Natural killer cell (primary cell): ENCODE data around the gene DEPP1. TPM values are rescaled to one million over a fixed set of nuclear protein-coding genes. Genes with fewer than 3 reads are reported as not detected.

Experiments used
- ATAC-seq, 3 donors: fragments of 150-1000 bp in 2 of 3; fragments of 200-7000 bp in 1 of 3; cut with Tn5 transposase; 1 replicate in 1 of 3; 2 replicates in 2 of 3; pipeline ENCODE4 v1.10.0; 2021; ENCODE audit warnings: mild to moderate bottlenecking in 2 of 3, moderate library complexity in 2 of 3
- DNase-seq, 2 donors: peaks; one replicate each; pipeline versions ENCODE4 v3.0.0 to v3.0.0-alpha.2; 2013 to 2021; ENCODE audit warnings: mixed read lengths in 1 of 2
- H3K27ac ChIP-seq: one replicate; pipeline ENCODE4 v1.5.1; 2013; ENCODE audit warnings: mild to moderate bottlenecking, low read length
- H3K27me3 ChIP-seq: one replicate; pipeline ENCODE4 v1.6.1; 2013; ENCODE audit warnings: low read length; ENCODE audit not compliant: control insufficient read depth, insufficient read depth
- H3K36me3 ChIP-seq: one replicate; pipeline ENCODE4 v1.6.1; 2013; ENCODE audit warnings: low read length; ENCODE audit not compliant: control insufficient read depth, insufficient read depth
- H3K4me1 ChIP-seq: one replicate; pipeline ENCODE4 v1.6.1; 2013; ENCODE audit warnings: low read length; ENCODE audit not compliant: control insufficient read depth, insufficient read depth
- H3K4me3 ChIP-seq: one replicate; pipeline ENCODE4 v1.5.1; 2013; ENCODE audit warnings: low read length
- H3K9me3 ChIP-seq: one replicate; pipeline ENCODE4 v1.6.1; 2013; ENCODE audit warnings: low read length; ENCODE audit not compliant: control insufficient read depth, insufficient read depth
- H3K27ac Mint-ChIP-seq, 2 donors: one replicate each; pipeline ENCODE4 v1.8.0; 2022; ENCODE audit warnings: mild to moderate bottlenecking in 2 of 2, mixed read lengths in 2 of 2, moderate library complexity in 1 of 2
- H3K27me3 Mint-ChIP-seq, 2 donors: one replicate each; pipeline ENCODE4 v1.8.0; 2022; ENCODE audit warnings: low read depth in 2 of 2, mixed read lengths in 2 of 2
- H3K36me3 Mint-ChIP-seq: one replicate; pipeline ENCODE4 v1.8.0; 2022; ENCODE audit warnings: mixed read lengths
- H3K4me1 Mint-ChIP-seq, 2 donors: one replicate each; pipeline ENCODE4 v1.8.0; 2022; ENCODE audit warnings: mixed read lengths in 2 of 2
- H3K4me3 Mint-ChIP-seq: one replicate; pipeline ENCODE4 v1.8.0; 2022; ENCODE audit warnings: mild to moderate bottlenecking, moderate library complexity, mixed read lengths
- H3K9me3 Mint-ChIP-seq, 2 donors: one replicate each; pipeline ENCODE4 v1.8.0; 2022; ENCODE audit warnings: mixed read lengths in 2 of 2
- CTCF ChIP-seq: fragments of 200-600 bp; IDR thresholded peaks from one replicate; pipeline ENCODE4 v1.8.0; 2022; ENCODE audit warnings: antibody characterized with exemption
- WGBS: methylation state at CpG from one replicate; pipeline ENCODE4 v1.1.7; 2013; ENCODE audit warnings: missing lambda C conversion rate; ENCODE audit not compliant: insufficient coverage; 5-methylcytosine and 5-hydroxymethylcytosine counted together
- intact Hi-C: fragments of 100-400 bp; cut with micrococcal nuclease; formaldehyde crosslinking; loops from one replicate; pipeline ENCODE4 v1.14.2; 2022
- total RNA-seq, 4 donors: library from RNA; stranded (reverse); fragments of 120-200 nt in 1 of 4; gene quantifications; one replicate each; pipeline versions ENCODE4 v1.2.3 to v1.2.4, GENCODE V29; 2013 to 2022

Gene DEPP1
- total RNA-seq, 3 donors from 2014 or later (not counting 1 experiment from before 2014, with no cell fraction given), result not detected

DNA sequence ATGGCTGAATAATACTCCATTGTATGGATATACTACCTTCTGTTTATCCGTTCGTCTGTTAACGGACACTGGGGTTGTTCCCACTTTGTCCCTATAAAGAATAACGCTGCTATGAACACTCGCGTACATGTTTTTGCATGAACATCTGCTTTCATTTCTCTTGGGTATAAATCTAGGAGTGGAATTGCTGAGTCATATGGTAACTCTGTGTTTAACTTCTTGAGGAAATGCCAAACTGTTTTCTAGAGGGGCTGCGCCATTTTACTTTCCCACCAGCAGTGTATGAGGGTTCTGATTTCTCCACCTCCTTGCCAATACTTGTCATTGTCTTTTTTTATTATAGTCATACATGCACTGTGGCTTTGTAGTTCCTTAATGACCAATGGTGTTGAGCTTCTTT, 39.7 kb downstream of the DEPP1 start:
- H3K4me1 Mint-ChIP-seq, result peaks cover 23 to 30% of the 10 kb centered on the region in 2 donors
- Histone ChIP-seq H3K27me3 (no peaks in the 10 kb centered on the region), H3K4me1 (peaks cover 14% of the 10 kb centered on the region), H3K4me3 (no peak overlapping the region), H3K27ac (no peak overlapping the region), H3K36me3 (no peaks in the 10 kb centered on the region), H3K9me3 (no peaks in the 10 kb centered on the region)
- DNase-seq (no peak), ATAC-seq (no peak)
- H3K27me3 Mint-ChIP-seq, result peaks cover 0 to 7% of the 10 kb centered on the region in 2 donors
- no peak for TF ChIP-seq CTCF
- no peak overlapping the region for H3K27ac Mint-ChIP-seq
- H3K36me3 Mint-ChIP-seq, result no peaks in the 10 kb centered on the region
- 91% methylated on average over 6 of the region's 7 CpGs for WGBS
- intact Hi-C loops, result no loop called here
- peaks cover 0 to under 1% of the 10 kb centered on the region in 2 donors for H3K9me3 Mint-ChIP-seq
- no peak overlapping the region for H3K4me3 Mint-ChIP-seq

GRCh38 chr10:44937196-44938005, 41.2 kb downstream of the DEPP1 start:
- Mint-ChIP-seq H3K27me3 (peaks cover 0 to 7% of the 10 kb centered on the region in 2 donors), H3K4me3 (no peak overlapping the region), H3K9me3 (no peaks in the 10 kb centered on the region), H3K27ac (no peak overlapping the region), H3K36me3 (no peaks in the 10 kb centered on the region), H3K4me1 (peaks cover 23 to 37% of the 10 kb centered on the region in 2 donors)
- Histone ChIP-seq H3K27ac (no peak overlapping the region), H3K27me3 (no peaks in the 10 kb centered on the region), H3K9me3 (no peaks in the 10 kb centered on the region), H3K4me1 (peaks cover 29% of the 10 kb centered on the region), H3K4me3 (no peak overlapping the region), H3K36me3 (no peaks in the 10 kb centered on the region)
- TF ChIP-seq CTCF, result no peak
- no peak for DNase-seq
- 87% methylated on average over 8 of the region's 9 CpGs for WGBS
- intact Hi-C loops, result no loop called here
- no peak for ATAC-seq

DNA sequence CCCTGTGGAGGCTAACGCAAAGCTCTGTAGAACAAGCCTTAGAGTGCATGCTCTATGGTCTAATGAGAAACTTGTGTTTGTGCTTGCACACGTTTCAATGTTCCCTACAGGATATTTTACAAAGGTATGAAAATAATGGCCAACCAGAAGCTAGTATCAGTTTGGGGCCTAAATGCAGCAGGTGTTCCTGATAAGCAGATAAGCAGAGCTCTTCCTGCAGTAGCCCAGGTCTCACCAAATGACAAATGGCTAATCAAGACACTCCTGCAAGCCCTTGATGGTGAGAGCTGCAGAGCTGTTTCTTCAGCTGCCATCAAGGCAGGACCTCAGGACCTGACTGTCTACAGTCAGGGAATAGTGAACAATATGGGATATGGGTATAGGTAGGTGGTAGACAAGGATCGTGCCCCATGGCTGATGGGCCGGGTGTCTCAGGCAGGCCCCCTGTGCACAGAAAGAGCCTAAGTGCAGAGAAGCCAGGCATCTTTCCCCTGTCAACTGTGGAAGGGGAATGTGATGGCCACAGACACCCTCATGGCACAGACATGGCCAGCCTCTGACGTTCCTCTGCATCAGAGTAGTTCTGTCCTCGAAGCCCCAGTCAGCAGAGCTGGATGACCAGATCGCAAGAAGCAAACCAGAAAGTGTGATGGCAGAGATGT, 42.2 kb downstream of the DEPP1 start:
- Histone ChIP-seq H3K4me1 (peaks cover 30% of the 10 kb centered on the region), H3K4me3 (no peak overlapping the region), H3K27me3 (no peaks in the 10 kb centered on the region), H3K27ac (no peak overlapping the region), H3K9me3 (no peaks in the 10 kb centered on the region), H3K36me3 (no peaks in the 10 kb centered on the region)
- no peak for TF ChIP-seq CTCF
- intact Hi-C loops, result no loop called here
- H3K4me1 Mint-ChIP-seq, result peaks cover 23 to 37% of the 10 kb centered on the region in 2 donors
- H3K36me3 Mint-ChIP-seq, result no peaks in the 10 kb centered on the region
- peaks cover 0 to 7% of the 10 kb centered on the region in 2 donors for H3K27me3 Mint-ChIP-seq
- DNase-seq (no peak), ATAC-seq (no peak)
- H3K27ac Mint-ChIP-seq, result peak overlapping the region in 1 of 2 donors; percentile 57
- no peaks in the 10 kb centered on the region for H3K9me3 Mint-ChIP-seq
- 69% methylated on average over 7 of the region's 7 CpGs for WGBS
- no peak overlapping the region for H3K4me3 Mint-ChIP-seq
